HL-60 (cell line): Measurements from ENCODE around the gene ANAPC15.
"Not testable (repeated sequence)": the region's sequence is repeated elsewhere in the genome, so short reads cannot be mapped to it uniquely, and the experiment has no call there.

ENCODE experiments used
- DNase-seq, 2 experiments: peaks; one replicate each; pipeline ENCODE4 v3.0.0-alpha.2; 2010 to 2020; ENCODE audit warnings: low read depth in 1 of 2, low spot score in 1 of 2
- H3K27ac ChIP-seq: fragments of 250-450 bp; sonication (Bioruptor Pico); replicated peaks from 2 replicates; pipeline ENCODE4 v1.5.1; 2020; ENCODE audit warnings: mild to moderate bottlenecking, moderate library complexity
- H3K27me3 ChIP-seq: fragments of 250-450 bp; sonication (Bioruptor Pico); 2 replicates; pipeline ENCODE4 v1.5.1; 2021; ENCODE audit warnings: mild to moderate bottlenecking, moderate library complexity; ENCODE audit not compliant: insufficient read depth, poor library complexity, severe bottlenecking
- H3K4me3 ChIP-seq: replicated peaks from 2 replicates; pipeline ENCODE4 v1.5.1; 2011; ENCODE audit warnings: mild to moderate bottlenecking, control low read depth, low read length; ENCODE audit not compliant: insufficient read depth
- CTCF ChIP-seq: IDR thresholded peaks from one replicate; pipeline ENCODE4 v1.5.1; 2011; ENCODE audit warnings: low read length, control low read depth, inconsistent platforms; ENCODE audit not compliant: insufficient read depth
- GABPA ChIP-seq: IDR thresholded peaks from 2 replicates; pipeline ENCODE4 v1.6.1; 2012; ENCODE audit warnings: low read depth
- POLR2AphosphoS5 ChIP-seq: IDR thresholded peaks from 2 replicates; pipeline ENCODE4 v1.6.1; 2012; ENCODE audit warnings: low read depth
- REST ChIP-seq: IDR thresholded peaks from 2 replicates; pipeline ENCODE4 v1.6.1; 2012; ENCODE audit warnings: low read depth; ENCODE audit not compliant: insufficient replicate concordance
- SPI1 ChIP-seq: IDR thresholded peaks from 2 replicates; pipeline ENCODE4 v1.6.1; 2012; ENCODE audit warnings: low read depth, mild to moderate bottlenecking, borderline replicate concordance

Gene ANAPC15

GRCh38 chr11:72146625-72147024 is 34.1 kb upstream of the ANAPC15 start:
- TF ChIP-seq CTCF (no peak), POLR2AphosphoS5 (no peak), REST (no peak), GABPA (no peak), SPI1 (no peak)
- Histone ChIP-seq H3K27ac (no peak overlapping the region), H3K4me3 (no peak overlapping the region), H3K27me3 (no peaks in the 10 kb centered on the region)
- DNase-seq: no peak

- H3K27me3 ChIP-seq: no peaks in the 10 kb centered on the region
- no peak overlapping the region for H3K4me3 ChIP-seq
- TF ChIP-seq GABPA (no peak), SPI1 (no peak), POLR2AphosphoS5 (no peak), REST (no peak), CTCF (no peak)
- H3K27ac ChIP-seq: no peak overlapping the region
- DNase-seq: no peak
These were observed 32.5 kb upstream of the ANAPC15 start for GRCh38 chr11:72144807-72145565.

GRCh38 chr11:72142543-72142942 is 30.0 kb upstream of the ANAPC15 start:
- DNase-seq, H3K4me3 ChIP-seq, H3K27me3 ChIP-seq, H3K27ac ChIP-seq: not testable (repeated sequence)

GRCh38 chr11:72142086-72142485 is 29.6 kb upstream of the ANAPC15 start:
- not testable (repeated sequence) for DNase-seq, H3K27ac ChIP-seq, H3K27me3 ChIP-seq, H3K4me3 ChIP-seq

- no peak overlapping the region for H3K27ac ChIP-seq
These were observed 28.6 kb upstream of the ANAPC15 start for GRCh38 chr11:72141066-72141465.

More at GRCh38 chr11:72141066-72141465, 28.6 kb upstream of the ANAPC15 start:
- Histone ChIP-seq H3K4me3 (no peak overlapping the region), H3K27me3 (no peaks in the 10 kb centered on the region)
- TF ChIP-seq POLR2AphosphoS5 (no peak), REST (no peak), GABPA (no peak), CTCF (no peak), SPI1 (no peak)
- DNase-seq: no peak
